Measurements from ENCODE around the gene CDK2AP2. TPM values are rescaled to one million over a fixed set of nuclear protein-coding genes. Genes with fewer than 3 reads are reported as not detected.

CDK2AP2 gene
- total and polyA plus RNA-seq, 2 experiments from 2014 or later = 48.6 to 120 TPM

DNA sequence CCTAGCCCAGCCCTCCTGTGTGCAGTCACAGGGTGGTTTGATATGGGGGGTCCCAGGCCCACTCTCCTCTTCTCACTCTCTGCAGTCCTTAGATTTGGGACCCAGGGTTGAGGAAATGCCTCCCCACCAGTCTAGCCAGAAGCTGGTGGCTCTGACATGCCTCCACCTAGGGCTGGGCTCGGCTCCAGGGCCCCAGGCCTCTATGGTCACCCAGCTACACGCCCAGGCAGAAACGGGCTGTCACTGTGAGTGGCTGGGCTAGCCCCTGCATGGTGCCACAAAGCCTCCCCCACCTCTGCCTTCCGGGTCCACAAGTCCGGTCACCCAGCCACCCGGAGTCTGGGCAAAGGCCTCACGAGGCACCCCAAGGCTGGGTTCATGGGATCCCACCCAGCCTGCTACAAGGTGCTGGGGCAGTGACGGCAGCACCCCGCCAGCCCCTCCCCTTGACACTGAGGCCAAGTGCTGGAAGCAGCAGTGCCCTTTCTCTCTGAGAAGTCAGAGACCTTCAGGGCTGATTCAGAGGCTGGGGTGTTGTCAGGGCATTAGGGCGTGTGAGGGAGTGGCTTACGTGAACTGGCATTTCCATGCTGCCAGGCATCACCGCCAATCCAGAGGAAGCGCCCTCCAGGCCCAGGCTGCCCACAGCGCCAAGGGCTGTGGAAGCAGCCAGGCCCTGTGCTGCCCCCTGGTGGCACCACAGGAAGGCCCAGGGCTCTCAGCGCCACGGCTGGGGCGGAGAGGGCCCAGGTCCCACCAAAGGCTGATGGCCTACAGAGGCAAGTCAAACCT lies 2.2 kb downstream of the CDK2AP2 start:
- 0 out of 2 replicates have a peak, but pooled peaks cover 4% of the 10 kb centered on the region for H3K36me3 ChIP-seq (ENCODE audit: insufficient read depth)
- peak overlapping the region; percentile 91 for H3K4me3 ChIP-seq
- peak overlapping the region; percentile 95 for H3K4me2 ChIP-seq
- H3K36me3 Mint-ChIP-seq (ENCODE audit: low read depth) = peaks cover 12% of the 10 kb centered on the region
- peak overlapping the region; percentile 66; the same call in 1 of the 2 replicates for H3K27ac ChIP-seq (ENCODE audit: low read depth)
- ATAC-seq (peak; percentile 56), DNase-seq (ENCODE audit: low spot score) (peak; percentile 94)
- peaks cover 26% of the 10 kb centered on the region for H3K4me1 Mint-ChIP-seq
- no peaks in the 10 kb centered on the region; the same call in 1 of the 2 replicates for H3K27me3 ChIP-seq (ENCODE audit: insufficient read depth)
- peak overlapping the region; percentile 52; the same call in 1 of the 2 replicates for H3K27ac Mint-ChIP-seq
- peaks cover 27% of the 10 kb centered on the region for H3K4me1 ChIP-seq (ENCODE audit: insufficient read depth)
- H3K9me3 Mint-ChIP-seq = peaks cover 3% of the 10 kb centered on the region; the same call in 1 of the 3 replicates
- TF ChIP-seq, protein P1, sequence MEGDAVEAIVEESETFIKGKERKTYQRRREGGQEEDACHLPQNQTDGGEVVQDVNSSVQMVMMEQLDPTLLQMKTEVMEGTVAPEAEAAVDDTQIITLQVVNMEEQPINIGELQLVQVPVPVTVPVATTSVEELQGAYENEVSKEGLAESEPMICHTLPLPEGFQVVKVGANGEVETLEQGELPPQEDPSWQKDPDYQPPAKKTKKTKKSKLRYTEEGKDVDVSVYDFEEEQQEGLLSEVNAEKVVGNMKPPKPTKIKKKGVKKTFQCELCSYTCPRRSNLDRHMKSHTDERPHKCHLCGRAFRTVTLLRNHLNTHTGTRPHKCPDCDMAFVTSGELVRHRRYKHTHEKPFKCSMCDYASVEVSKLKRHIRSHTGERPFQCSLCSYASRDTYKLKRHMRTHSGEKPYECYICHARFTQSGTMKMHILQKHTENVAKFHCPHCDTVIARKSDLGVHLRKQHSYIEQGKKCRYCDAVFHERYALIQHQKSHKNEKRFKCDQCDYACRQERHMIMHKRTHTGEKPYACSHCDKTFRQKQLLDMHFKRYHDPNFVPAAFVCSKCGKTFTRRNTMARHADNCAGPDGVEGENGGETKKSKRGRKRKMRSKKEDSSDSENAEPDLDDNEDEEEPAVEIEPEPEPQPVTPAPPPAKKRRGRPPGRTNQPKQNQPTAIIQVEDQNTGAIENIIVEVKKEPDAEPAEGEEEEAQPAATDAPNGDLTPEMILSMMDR (conservative IDR thresholded peaks at IDR 0.05; ENCODE audit: low read depth in 2 of 2) = peak; percentile 87 to 97
- TF ChIP-seq STAT1 (IDR thresholded peaks at IDR 0.05; ENCODE audit: unreplicated experiment) (no peak), POLR2AphosphoS5 (IDR thresholded peaks at IDR 0.05; ENCODE audit: low read depth) (0 out of 2 replicates have a peak, but pooled peaks have one; percentile 6)
- H4K20me1 ChIP-seq (replicated peaks; ENCODE audit: insufficient read depth) = peaks cover 15% of the 10 kb centered on the region
- peak overlapping the region; percentile 14; the same call in 1 of the 2 replicates for H2AFZ ChIP-seq
- peaks cover 5% of the 10 kb centered on the region; the same call in 1 of the 2 replicates for H3K79me2 ChIP-seq (replicated peaks; ENCODE audit: insufficient read depth)
- peaks cover 16% of the 10 kb centered on the region; the same call in 1 of the 2 replicates for H3F3A ChIP-seq (replicated peaks; ENCODE audit: low read depth)
- no peaks in the 10 kb centered on the region for H3K9me2 ChIP-seq (ENCODE audit: insufficient read depth)
- H3K4me3 Mint-ChIP-seq = peak overlapping the region; percentile 73
- peaks cover 24% of the 10 kb centered on the region for H3K27me3 Mint-ChIP-seq (ENCODE audit: insufficient read depth, low read depth, poor library complexity)

DNA sequence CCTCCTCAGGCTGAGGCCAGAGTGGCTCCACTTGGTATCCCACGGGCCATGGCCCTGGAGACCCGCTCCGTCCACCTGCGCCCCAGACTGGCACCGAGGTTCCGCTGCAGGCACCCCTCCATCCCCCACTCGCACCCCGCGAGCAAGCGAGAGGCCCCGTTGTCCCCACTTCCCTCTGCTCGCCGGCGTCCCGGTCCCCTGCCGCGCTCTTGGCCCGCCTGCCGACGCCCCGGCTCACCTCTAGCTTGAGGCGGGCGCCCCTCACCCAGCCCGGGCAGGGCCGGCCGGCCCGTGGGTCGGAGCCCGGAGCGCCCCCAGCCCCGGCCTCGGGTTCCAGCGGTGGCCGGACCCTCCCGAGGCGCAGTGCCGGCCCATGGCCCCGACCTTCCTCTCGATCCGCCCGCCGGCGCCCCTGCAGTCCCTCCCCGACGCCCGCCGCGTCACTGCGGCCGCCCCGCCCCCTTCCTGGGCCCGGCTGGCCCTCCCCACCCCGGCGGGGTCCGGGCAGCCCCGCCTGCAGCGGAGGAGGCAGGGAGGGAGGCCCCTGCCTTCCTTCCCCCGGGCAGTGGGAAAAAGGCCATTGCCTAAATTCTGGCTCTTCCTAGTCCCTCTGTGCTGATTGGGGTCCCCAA lies 2.9 kb downstream of the CDK2AP2 start, which contains the start of gene PITPNM1:
Gene PITPNM1 (minus strand): TSS at position 414 of the 632 bp plus-strand sequence. CDS start 1,183 bp downstream, outside the sequence.
- H3K4me2 ChIP-seq = peak within 1 kb of the TSS; percentile 95
- H4K20me1 ChIP-seq (replicated peaks; ENCODE audit: insufficient read depth) = peaks cover 15% of the 10 kb centered on the region
- 0 out of 2 replicates have a peak, but pooled peaks cover 4% of the 10 kb centered on the region for H3K36me3 ChIP-seq (ENCODE audit: insufficient read depth)
- peaks cover 16% of the 10 kb centered on the region; the same call in 1 of the 2 replicates for H3F3A ChIP-seq (replicated peaks; ENCODE audit: low read depth)
- H3K36me3 Mint-ChIP-seq (ENCODE audit: low read depth) = peaks cover 16% of the 10 kb centered on the region
- H2AFZ ChIP-seq = peak within 1 kb of the TSS; percentile 14; the same call in 1 of the 2 replicates
- H3K27me3 Mint-ChIP-seq (ENCODE audit: insufficient read depth, low read depth, poor library complexity) = peaks cover 24% of the 10 kb centered on the region
- H3K4me1 Mint-ChIP-seq = peaks cover 26% of the 10 kb centered on the region
- peak; percentile 75 for DNase-seq (ENCODE audit: low spot score)
- H3K27ac ChIP-seq (ENCODE audit: low read depth) = peak within 1 kb of the TSS; percentile 55; the same call in 1 of the 2 replicates
- no peaks in the 10 kb centered on the region; the same call in 1 of the 2 replicates for H3K27me3 ChIP-seq (ENCODE audit: insufficient read depth)
- peak within 1 kb of the TSS; percentile 52; the same call in 1 of the 2 replicates for H3K27ac Mint-ChIP-seq
- TF ChIP-seq JUNB (IDR thresholded peaks at IDR 0.05; ENCODE audit: unreplicated experiment) (no peak), EZH2 (IDR thresholded peaks at IDR 0.05; ENCODE audit: low read depth, unreplicated experiment) (no peak), EZH2phosphoT487 (IDR thresholded peaks at IDR 0.05; ENCODE audit: unreplicated experiment) (no peak), ZNF331 (CRISPR knock-in tag; IDR thresholded peaks at IDR 0.05; ENCODE audit: low read depth) (no peak), STAT1 (IDR thresholded peaks at IDR 0.05; ENCODE audit: unreplicated experiment) (no peak), CREB1 (CRISPR knock-in tag; IDR thresholded peaks at IDR 0.05; ENCODE audit: low read depth) (peak; percentile 70), POLR2AphosphoS5 (IDR thresholded peaks at IDR 0.05; ENCODE audit: low read depth) (peak; percentile 47; the same call in 1 of the 2 replicates), ZNF114 (CRISPR knock-in tag; IDR thresholded peaks at IDR 0.05) (no peak)
- TF ChIP-seq, protein P1 (conservative IDR thresholded peaks at IDR 0.05; ENCODE audit: low read depth in 2 of 2) = no peak
- TF ChIP-seq, protein P2, sequence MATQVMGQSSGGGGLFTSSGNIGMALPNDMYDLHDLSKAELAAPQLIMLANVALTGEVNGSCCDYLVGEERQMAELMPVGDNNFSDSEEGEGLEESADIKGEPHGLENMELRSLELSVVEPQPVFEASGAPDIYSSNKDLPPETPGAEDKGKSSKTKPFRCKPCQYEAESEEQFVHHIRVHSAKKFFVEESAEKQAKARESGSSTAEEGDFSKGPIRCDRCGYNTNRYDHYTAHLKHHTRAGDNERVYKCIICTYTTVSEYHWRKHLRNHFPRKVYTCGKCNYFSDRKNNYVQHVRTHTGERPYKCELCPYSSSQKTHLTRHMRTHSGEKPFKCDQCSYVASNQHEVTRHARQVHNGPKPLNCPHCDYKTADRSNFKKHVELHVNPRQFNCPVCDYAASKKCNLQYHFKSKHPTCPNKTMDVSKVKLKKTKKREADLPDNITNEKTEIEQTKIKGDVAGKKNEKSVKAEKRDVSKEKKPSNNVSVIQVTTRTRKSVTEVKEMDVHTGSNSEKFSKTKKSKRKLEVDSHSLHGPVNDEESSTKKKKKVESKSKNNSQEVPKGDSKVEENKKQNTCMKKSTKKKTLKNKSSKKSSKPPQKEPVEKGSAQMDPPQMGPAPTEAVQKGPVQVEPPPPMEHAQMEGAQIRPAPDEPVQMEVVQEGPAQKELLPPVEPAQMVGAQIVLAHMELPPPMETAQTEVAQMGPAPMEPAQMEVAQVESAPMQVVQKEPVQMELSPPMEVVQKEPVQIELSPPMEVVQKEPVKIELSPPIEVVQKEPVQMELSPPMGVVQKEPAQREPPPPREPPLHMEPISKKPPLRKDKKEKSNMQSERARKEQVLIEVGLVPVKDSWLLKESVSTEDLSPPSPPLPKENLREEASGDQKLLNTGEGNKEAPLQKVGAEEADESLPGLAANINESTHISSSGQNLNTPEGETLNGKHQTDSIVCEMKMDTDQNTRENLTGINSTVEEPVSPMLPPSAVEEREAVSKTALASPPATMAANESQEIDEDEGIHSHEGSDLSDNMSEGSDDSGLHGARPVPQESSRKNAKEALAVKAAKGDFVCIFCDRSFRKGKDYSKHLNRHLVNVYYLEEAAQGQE (IDR thresholded peaks at IDR 0.05; ENCODE audit: unreplicated experiment) = no peak
- TF ChIP-seq, protein P3, sequence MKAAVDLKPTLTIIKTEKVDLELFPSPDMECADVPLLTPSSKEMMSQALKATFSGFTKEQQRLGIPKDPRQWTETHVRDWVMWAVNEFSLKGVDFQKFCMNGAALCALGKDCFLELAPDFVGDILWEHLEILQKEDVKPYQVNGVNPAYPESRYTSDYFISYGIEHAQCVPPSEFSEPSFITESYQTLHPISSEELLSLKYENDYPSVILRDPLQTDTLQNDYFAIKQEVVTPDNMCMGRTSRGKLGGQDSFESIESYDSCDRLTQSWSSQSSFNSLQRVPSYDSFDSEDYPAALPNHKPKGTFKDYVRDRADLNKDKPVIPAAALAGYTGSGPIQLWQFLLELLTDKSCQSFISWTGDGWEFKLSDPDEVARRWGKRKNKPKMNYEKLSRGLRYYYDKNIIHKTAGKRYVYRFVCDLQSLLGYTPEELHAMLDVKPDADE (IDR thresholded peaks at IDR 0.05) = no peak
- H3K4me3 ChIP-seq = peak within 1 kb of the TSS; percentile 91
- H3K9me3 Mint-ChIP-seq = peaks cover 3% of the 10 kb centered on the region; the same call in 1 of the 3 replicates
- peaks cover 27% of the 10 kb centered on the region for H3K4me1 ChIP-seq (ENCODE audit: insufficient read depth)
- peaks cover 5% of the 10 kb centered on the region; the same call in 1 of the 2 replicates for H3K79me2 ChIP-seq (replicated peaks; ENCODE audit: insufficient read depth)
- H3K4me3 Mint-ChIP-seq = peak within 1 kb of the TSS; percentile 84
- peak; percentile 18 for ATAC-seq
- H3K9me2 ChIP-seq (ENCODE audit: insufficient read depth) = no peaks in the 10 kb centered on the region

Data from GM23338 (cell line).